Measurements from ENCODE around the gene KLHDC8B.

- no peak for TF ChIP-seq POLR2AphosphoS5 (IDR thresholded peaks at IDR 0.05; ENCODE audit: low read depth, low read length)
- no peak for TF ChIP-seq SIN3A (IDR thresholded peaks at IDR 0.05; ENCODE audit: borderline replicate concordance, insufficient read depth, low read length)
These were observed 5.7 kb downstream of the KLHDC8B start for GRCh38 chr3:49177073-49177472.
